Measurements from ENCODE around the gene MACF1. TPM values are rescaled to one million over a fixed set of nuclear protein-coding genes. Genes with fewer than 3 reads are reported as not detected.

Gene MACF1
- polyA plus RNA-seq, 1 of the 3 experiments (the other 2 are of a cell fraction): 37.6 TPM

DNA sequence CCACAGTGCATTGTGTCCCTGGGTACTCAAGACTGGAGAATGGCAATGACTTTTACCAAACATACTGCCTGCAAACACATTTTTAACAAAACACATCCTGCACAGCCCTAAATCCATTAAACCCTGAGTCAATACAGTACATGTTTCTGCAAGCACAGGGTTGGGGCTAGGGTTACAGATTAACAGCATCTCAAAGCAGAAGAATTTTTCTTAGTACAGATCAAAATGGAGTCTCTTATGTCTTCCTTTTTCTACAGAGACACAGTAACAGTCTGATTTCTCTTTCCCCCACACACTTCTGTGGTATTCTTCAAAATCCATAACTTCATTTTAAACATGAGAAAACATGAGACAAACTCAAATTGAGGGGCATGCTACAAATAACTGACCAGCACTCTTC lies 300.8 kb downstream of the MACF1 start:
- ChIA-PET CTCF (no interaction called here), POLR2A (no interaction called here)
- Histone ChIP-seq H3K4me3 (ENCODE audit: low read depth in 2 of 2, low read length in 1 of 2) (no peak overlapping the region), H3K9me3 (no peaks in the 10 kb centered on the region), H3K9me2 (no peaks in the 10 kb centered on the region), H4K20me1 (ENCODE audit: insufficient read depth) (no peaks in the 10 kb centered on the region), H3K9ac (no peak overlapping the region), H3K4me2 (no peak overlapping the region), H3K79me2 (ENCODE audit: insufficient read depth) (no peaks in the 10 kb centered on the region), H3K27ac (ENCODE audit: low read depth in 2 of 2, low read length in 1 of 2) (no peak overlapping the region), H3K36me3 (replicated peaks in 1 of 2; ENCODE audit: control insufficient read depth in 1 of 2, insufficient read depth in 2 of 2, low read length in 1 of 2) (no peaks in the 10 kb centered on the region), H2AFZ (ENCODE audit: low read depth) (no peak overlapping the region), H3K27me3 (ENCODE audit: insufficient read depth) (no peaks in the 10 kb centered on the region; the same call in 1 of the 2 replicates), H3F3A (replicated peaks; ENCODE audit: insufficient read depth) (no peaks in the 10 kb centered on the region), H3K4me1 (ENCODE audit: control insufficient read depth in 1 of 2, insufficient read depth in 2 of 2, low read depth in 1 of 2, low read length in 1 of 2) (no peaks in the 10 kb centered on the region)
- TF ChIP-seq FOSL2 (IDR thresholded peaks at IDR 0.05; ENCODE audit: borderline replicate concordance, low read depth): no peak
- no peak for TF ChIP-seq ELF1 (IDR thresholded peaks at IDR 0.05)
- no peak for TF ChIP-seq NRF1 (IDR thresholded peaks at IDR 0.05; ENCODE audit: low read depth, low read length)
- TF ChIP-seq YY1 (IDR thresholded peaks at IDR 0.05; ENCODE audit: low read depth): no peak
- DNase-seq: no peak

DNA sequence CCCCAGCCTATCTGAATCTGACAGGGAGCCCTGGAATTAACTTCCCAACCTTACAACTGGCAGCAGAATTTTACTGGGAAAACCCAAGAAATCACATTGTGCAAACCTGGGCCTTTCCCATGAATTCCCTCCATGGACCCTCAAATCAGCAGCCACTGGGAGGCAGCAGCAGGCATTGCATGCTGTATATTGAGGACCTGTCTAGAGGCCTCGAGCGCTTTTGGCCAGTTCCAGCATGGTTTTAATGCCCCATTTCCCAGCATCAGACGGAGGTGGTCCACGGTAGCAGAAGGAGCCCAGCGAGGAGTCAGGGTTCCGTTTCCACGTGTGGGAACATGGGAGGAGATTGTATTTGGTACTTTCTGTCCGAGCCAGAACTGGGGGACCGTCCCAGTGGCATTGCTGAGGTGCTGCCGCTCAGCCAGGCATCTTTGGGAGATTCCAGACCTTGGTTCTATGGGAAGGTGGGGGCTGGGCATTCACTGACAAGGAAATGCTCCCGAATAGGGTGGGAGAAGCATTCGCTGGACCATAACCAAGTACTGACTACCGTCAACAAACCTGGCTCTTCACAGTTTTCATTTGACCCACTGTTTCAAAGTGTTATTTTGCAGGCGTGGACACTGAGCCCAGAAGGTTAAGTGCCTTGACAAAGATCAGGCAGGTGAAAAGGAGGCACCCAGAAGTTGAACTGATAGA lies 302.9 kb downstream of the MACF1 start:
- H4K20me1 ChIP-seq (ENCODE audit: insufficient read depth): no peaks in the 10 kb centered on the region
- no peak overlapping the region for H2AFZ ChIP-seq (ENCODE audit: low read depth)
- H3F3A ChIP-seq (replicated peaks; ENCODE audit: insufficient read depth): no peaks in the 10 kb centered on the region
- DNase-seq: peak; percentile 58
- H3K9ac ChIP-seq: no peak overlapping the region
- ChIA-PET POLR2A (no interaction called here), CTCF (interaction anchor here (0.7 to 2.0 kb wide), 3 partner anchors 20 to 31 kb away, joined by 3 to 8 read pairs (median 5); no protein-coding TSS in a partner anchor)
- no peaks in the 10 kb centered on the region for H3K4me1 ChIP-seq (ENCODE audit: control insufficient read depth in 1 of 2, insufficient read depth in 2 of 2, low read depth in 1 of 2, low read length in 1 of 2)
- H3K36me3 ChIP-seq (replicated peaks in 1 of 2; ENCODE audit: control insufficient read depth in 1 of 2, insufficient read depth in 2 of 2, low read length in 1 of 2): no peaks in the 10 kb centered on the region
- no peaks in the 10 kb centered on the region for H3K9me2 ChIP-seq
- no peak overlapping the region for H3K4me2 ChIP-seq
- H3K27ac ChIP-seq (ENCODE audit: low read depth in 2 of 2, low read length in 1 of 2): no peak overlapping the region
- no peaks in the 10 kb centered on the region; the same call in 1 of the 2 replicates for H3K27me3 ChIP-seq (ENCODE audit: insufficient read depth)
- H3K4me3 ChIP-seq (ENCODE audit: low read depth in 2 of 2, low read length in 1 of 2): no peak overlapping the region
- no peaks in the 10 kb centered on the region for H3K9me3 ChIP-seq
- WGBS (ENCODE audit: low lambda C conversion rate): 90% methylated on average over 12 of the region's 14 CpGs
- no peaks in the 10 kb centered on the region for H3K79me2 ChIP-seq (ENCODE audit: insufficient read depth)
- TF ChIP-seq RAD21 (IDR thresholded peaks at IDR 0.05; ENCODE audit: low read length) (peak; percentile 42), REST (IDR thresholded peaks at IDR 0.05; ENCODE audit: low read depth, low read length) (no peak), SMC3 (IDR thresholded peaks at IDR 0.05; ENCODE audit: low read depth, low read length) (peak; percentile 30; the same call in 1 of the 2 replicates)
- TF ChIP-seq, protein P1, sequence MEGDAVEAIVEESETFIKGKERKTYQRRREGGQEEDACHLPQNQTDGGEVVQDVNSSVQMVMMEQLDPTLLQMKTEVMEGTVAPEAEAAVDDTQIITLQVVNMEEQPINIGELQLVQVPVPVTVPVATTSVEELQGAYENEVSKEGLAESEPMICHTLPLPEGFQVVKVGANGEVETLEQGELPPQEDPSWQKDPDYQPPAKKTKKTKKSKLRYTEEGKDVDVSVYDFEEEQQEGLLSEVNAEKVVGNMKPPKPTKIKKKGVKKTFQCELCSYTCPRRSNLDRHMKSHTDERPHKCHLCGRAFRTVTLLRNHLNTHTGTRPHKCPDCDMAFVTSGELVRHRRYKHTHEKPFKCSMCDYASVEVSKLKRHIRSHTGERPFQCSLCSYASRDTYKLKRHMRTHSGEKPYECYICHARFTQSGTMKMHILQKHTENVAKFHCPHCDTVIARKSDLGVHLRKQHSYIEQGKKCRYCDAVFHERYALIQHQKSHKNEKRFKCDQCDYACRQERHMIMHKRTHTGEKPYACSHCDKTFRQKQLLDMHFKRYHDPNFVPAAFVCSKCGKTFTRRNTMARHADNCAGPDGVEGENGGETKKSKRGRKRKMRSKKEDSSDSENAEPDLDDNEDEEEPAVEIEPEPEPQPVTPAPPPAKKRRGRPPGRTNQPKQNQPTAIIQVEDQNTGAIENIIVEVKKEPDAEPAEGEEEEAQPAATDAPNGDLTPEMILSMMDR (IDR thresholded peaks at IDR 0.05): peak; percentile 36

Measured in SK-N-SH (cell line).